ENCODE measurements around the gene MAP3K19.
"Not testable (repeated sequence)": the region's sequence is repeated elsewhere in the genome, so short reads cannot be mapped to it uniquely, and the experiment has no call there.

The MAP3K19 gene

GRCh38 chr2:134975281-134976009, 71.8 kb downstream of the MAP3K19 start:
- no peak for TF ChIP-seq CTCF (IDR thresholded peaks at IDR 0.05; ENCODE audit: low read depth, low read length)
- no peak for DNase-seq (ENCODE audit: low read depth in 2 of 2)
- H3K4me3 ChIP-seq (replicated peaks in 1 of 2; ENCODE audit: low read depth in 2 of 2, low read length in 2 of 2) = no peak overlapping the region

GRCh38 chr2:134973241-134974138, 73.8 kb downstream of the MAP3K19 start:
- H3K4me3 ChIP-seq (replicated peaks in 1 of 2; ENCODE audit: low read depth in 2 of 2, low read length in 2 of 2) = no peak overlapping the region
- DNase-seq (ENCODE audit: low read depth in 2 of 2) = no peak
- TF ChIP-seq CTCF (IDR thresholded peaks at IDR 0.05; ENCODE audit: low read depth, low read length) = no peak

GRCh38 chr2:134967166-134967565, 80.1 kb downstream of the MAP3K19 start:
- H3K4me3 ChIP-seq (replicated peaks in 1 of 2; ENCODE audit: low read depth in 2 of 2, low read length in 2 of 2); DNase-seq (ENCODE audit: low read depth in 2 of 2): not testable (repeated sequence)

GRCh38 chr2:134957477-134957876, 89.8 kb downstream of the MAP3K19 start:
- DNase-seq (ENCODE audit: low read depth in 2 of 2) = no peak
- no peak overlapping the region for H3K4me3 ChIP-seq (replicated peaks in 1 of 2; ENCODE audit: low read depth in 2 of 2, low read length in 2 of 2)
- no peak for TF ChIP-seq CTCF (IDR thresholded peaks at IDR 0.05; ENCODE audit: low read depth, low read length)

GRCh38 chr2:134955744-134956143, 91.5 kb downstream of the MAP3K19 start:
- no peak for TF ChIP-seq CTCF (IDR thresholded peaks at IDR 0.05; ENCODE audit: low read depth, low read length)
- DNase-seq (ENCODE audit: low read depth in 2 of 2) = no peak
- H3K4me3 ChIP-seq (replicated peaks in 1 of 2; ENCODE audit: low read depth in 2 of 2, low read length in 2 of 2) = no peak overlapping the region

- H3K4me3 ChIP-seq (replicated peaks in 1 of 2; ENCODE audit: low read depth in 2 of 2, low read length in 2 of 2) = no peak overlapping the region
- no peak for DNase-seq (ENCODE audit: low read depth in 2 of 2)
- TF ChIP-seq CTCF (IDR thresholded peaks at IDR 0.05; ENCODE audit: low read depth, low read length) = no peak
Observed at GRCh38 chr2:134954065-134954464, 93.2 kb downstream of the MAP3K19 start.

GRCh38 chr2:134952608-134953007, 94.6 kb downstream of the MAP3K19 start:
- TF ChIP-seq CTCF (IDR thresholded peaks at IDR 0.05; ENCODE audit: low read depth, low read length) = no peak
- no peak for DNase-seq (ENCODE audit: low read depth in 2 of 2)
- H3K4me3 ChIP-seq (replicated peaks in 1 of 2; ENCODE audit: low read depth in 2 of 2, low read length in 2 of 2) = no peak overlapping the region

Data from cardiac fibroblast (primary cell).